ENCODE results near the gene XPNPEP3. TPM values are rescaled to one million over a fixed set of nuclear protein-coding genes. Genes with fewer than 3 reads are reported as not detected.
A peak's percentile ranks its signal among the peaks of the same experiment; 100 is the strongest.
"Not testable (repeated sequence)": the region's sequence is repeated elsewhere in the genome, so short reads cannot be mapped to it uniquely, and the experiment has no call there.

The XPNPEP3 gene
- total and polyA plus RNA-seq, 10 donors, result 3.2 to 22.7 (median 12.7) TPM

DNA sequence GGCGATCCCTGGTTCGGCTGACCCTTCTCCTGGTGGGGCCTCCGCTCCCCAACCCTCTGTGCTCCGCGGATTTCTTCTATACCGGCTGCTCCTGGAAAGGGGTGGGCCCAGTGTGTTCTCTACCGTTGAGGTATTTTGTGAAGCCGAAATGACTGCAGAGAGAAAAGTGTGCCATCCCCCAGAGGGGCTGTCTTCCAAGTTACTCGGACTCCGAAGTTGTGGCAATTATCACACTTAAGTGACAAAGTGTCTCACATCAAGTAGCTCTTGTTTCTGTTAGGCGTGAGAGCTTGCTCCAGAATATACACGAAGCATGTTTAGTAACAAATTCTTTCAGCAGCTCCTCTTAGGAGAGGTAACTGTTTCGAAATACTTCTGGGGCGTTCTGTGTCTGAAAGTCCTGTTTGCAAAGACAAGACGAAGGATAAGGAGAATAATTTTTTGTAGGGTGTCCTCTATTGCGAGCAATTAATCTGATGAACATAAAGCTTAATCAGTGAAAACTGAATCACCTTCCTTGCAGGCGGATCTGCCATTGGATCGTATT is 434 bp downstream of the XPNPEP3 start:
- Histone ChIP-seq H3K9me3 (no peaks in the 10 kb centered on the region), H3K4me1 (peaks cover 38 to 77% (median 56%) of the 10 kb centered on the region in 6 donors), H3K4me3 (peak overlapping the region; percentile 74 to 93 (median 85)), H3K36me3 (peaks cover 0 to 24% (median 0%) of the 10 kb centered on the region in 6 donors), H3K27me3 (replicated peaks in 1 of 7) (no peaks in the 10 kb centered on the region), H3K27ac (peak overlapping the region; percentile 93 to 100 (median 97))
- WGBS, 5 donors, result 6 to 8% (median 7%) methylated on average over 17 to 18 of the region's 18 CpGs
- intact Hi-C loops (cut with DNase I; ENCODE audit: low total_unique reads), result no loop called here
- DNase-seq, result no peak
- TF ChIP-seq POLR2AphosphoS5 (IDR thresholded peaks at IDR 0.05) (no peak), POLR2A (IDR thresholded peaks at IDR 0.05) (no peak)
- TF ChIP-seq, protein P1, sequence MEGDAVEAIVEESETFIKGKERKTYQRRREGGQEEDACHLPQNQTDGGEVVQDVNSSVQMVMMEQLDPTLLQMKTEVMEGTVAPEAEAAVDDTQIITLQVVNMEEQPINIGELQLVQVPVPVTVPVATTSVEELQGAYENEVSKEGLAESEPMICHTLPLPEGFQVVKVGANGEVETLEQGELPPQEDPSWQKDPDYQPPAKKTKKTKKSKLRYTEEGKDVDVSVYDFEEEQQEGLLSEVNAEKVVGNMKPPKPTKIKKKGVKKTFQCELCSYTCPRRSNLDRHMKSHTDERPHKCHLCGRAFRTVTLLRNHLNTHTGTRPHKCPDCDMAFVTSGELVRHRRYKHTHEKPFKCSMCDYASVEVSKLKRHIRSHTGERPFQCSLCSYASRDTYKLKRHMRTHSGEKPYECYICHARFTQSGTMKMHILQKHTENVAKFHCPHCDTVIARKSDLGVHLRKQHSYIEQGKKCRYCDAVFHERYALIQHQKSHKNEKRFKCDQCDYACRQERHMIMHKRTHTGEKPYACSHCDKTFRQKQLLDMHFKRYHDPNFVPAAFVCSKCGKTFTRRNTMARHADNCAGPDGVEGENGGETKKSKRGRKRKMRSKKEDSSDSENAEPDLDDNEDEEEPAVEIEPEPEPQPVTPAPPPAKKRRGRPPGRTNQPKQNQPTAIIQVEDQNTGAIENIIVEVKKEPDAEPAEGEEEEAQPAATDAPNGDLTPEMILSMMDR (IDR thresholded peaks at IDR 0.05 in 8 of 11, conservative IDR thresholded peaks at IDR 0.05 in 3 of 11), result no peak

DNA sequence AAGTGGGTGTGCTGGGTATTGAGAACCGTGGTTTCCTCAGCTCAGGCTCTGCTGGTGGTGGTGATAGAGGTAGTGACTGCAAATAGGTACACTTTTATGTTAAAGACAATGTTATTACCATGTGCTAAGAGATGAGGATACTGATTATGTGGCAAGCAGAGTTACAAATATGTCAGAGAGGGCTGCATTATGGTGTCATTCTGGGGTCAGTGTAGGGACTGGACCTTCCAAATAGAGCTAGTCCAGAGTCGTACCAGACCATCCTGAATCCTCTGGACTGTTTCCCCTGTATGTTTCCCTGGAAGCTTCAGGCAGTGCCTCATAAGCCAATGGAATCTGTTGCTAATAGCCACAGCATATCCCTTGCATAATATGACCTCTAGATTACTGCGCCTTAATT is 5.1 kb downstream of the XPNPEP3 start, which contains the start of gene DNAJB7:
DNAJB7 (minus strand) TSS at position 101 of the 400 bp plus-strand sequence. CDS start 119 bp downstream, outside the sequence.
- H3K4me3 ChIP-seq, result no peak within 1 kb of the TSS
- peaks cover 0 to 25% (median 0%) of the 10 kb centered on the region in 6 donors for H3K36me3 ChIP-seq
- no peak for TF ChIP-seq POLR2AphosphoS5 (IDR thresholded peaks at IDR 0.05)
- H3K4me1 ChIP-seq, result peaks cover 12 to 61% (median 29%) of the 10 kb centered on the region in 6 donors
- H3K27ac ChIP-seq, result no peak within 1 kb of the TSS
- no peaks in the 10 kb centered on the region for H3K9me3 ChIP-seq
- H3K27me3 ChIP-seq (replicated peaks in 1 of 7), result no peaks in the 10 kb centered on the region
- WGBS, 5 donors, result 85 to 96% (median 88%) methylated on average over 3 of the region's 3 CpGs
- intact Hi-C loops (cut with DNase I; ENCODE audit: low total_unique reads), result no loop called here
- DNase-seq, result no peak

DNA sequence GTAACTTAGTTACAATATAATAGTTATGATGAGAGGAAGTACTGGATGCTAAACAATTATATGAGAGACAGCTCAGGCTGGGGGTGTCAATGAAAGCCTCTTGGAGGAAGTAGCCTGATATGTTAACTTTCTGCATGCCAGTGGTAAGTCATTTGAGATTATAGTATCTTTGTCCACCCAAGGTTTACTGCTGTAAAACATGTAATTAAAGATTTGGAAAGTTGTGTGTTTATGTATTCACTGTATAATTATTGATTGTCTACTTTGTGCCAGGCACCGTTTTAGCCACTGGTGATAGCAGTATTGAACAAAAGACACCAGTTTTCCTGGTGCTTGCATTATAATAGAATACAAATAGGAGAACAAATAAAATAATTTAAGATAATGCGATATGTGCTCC is 5.6 kb downstream of the XPNPEP3 start:
- Histone ChIP-seq H3K4me3 (no peak overlapping the region), H3K36me3 (peaks cover 0 to 25% (median 0%) of the 10 kb centered on the region in 6 donors), H3K9me3 (no peaks in the 10 kb centered on the region), H3K27me3 (replicated peaks in 1 of 7) (no peaks in the 10 kb centered on the region), H3K27ac (no peak overlapping the region), H3K4me1 (peaks cover 11 to 56% (median 25%) of the 10 kb centered on the region in 6 donors)
- no peak for TF ChIP-seq POLR2AphosphoS5 (IDR thresholded peaks at IDR 0.05)
- TF ChIP-seq, protein P1 (IDR thresholded peaks at IDR 0.05 in 8 of 11, conservative IDR thresholded peaks at IDR 0.05 in 3 of 11), result no peak
- TF ChIP-seq POLR2A (IDR thresholded peaks at IDR 0.05), result no peak
- no peak for DNase-seq
- intact Hi-C loops (cut with DNase I; ENCODE audit: low total_unique reads), result no loop called here
- WGBS, 5 donors, result 93 to 97% (median 94%) methylated on average over 2 of the region's 2 CpGs

DNA sequence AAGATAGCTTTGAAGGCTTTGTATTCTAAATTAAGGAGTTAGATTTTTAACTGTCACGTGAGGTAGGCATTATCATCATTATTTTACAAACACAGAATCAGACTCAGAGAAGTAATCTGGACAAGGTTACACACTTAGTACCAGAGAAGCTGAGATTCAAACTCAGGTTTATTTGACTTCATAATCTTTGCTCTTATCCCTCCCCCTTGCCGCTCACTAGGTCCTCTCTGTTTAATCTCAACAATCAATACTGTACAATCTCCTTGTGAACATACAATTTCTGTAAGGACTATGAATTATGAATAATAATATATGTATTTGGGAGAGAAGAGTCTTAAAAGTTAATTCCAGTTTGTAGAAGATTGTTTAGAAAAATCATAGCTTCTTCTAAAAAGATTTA is 10.2 kb downstream of the XPNPEP3 start:
- H3K36me3 ChIP-seq, result peaks cover 0 to 32% (median 6%) of the 10 kb centered on the region in 6 donors
- 89 to 97% (median 93%) methylated on average over 2 of the region's 2 CpGs for WGBS, 5 donors

DNA sequence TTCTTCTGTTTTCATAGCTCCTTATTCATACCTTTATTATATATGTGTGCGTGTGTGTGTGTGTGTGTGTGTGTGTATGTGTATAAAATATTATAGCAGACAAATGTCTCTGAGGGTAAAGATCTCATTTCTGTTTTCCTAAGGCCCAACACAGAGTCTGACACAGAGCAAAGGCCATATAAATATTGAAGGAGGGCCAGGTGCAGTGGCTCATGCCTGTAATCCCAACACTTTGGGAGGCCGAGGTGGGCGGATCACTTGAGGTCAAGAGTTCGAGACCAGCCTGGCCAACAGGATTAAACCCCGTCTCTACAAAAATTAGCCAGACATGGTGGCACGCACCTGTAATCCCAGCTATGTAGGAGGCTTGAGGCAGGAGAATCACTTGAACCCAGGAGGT is 11.4 kb downstream of the XPNPEP3 start:
- intact Hi-C loops (cut with DNase I; ENCODE audit: low total_unique reads); H3K9me3 ChIP-seq; H3K27ac ChIP-seq; DNase-seq; H3K27me3 ChIP-seq (replicated peaks in 1 of 7); H3K4me3 ChIP-seq: not testable (repeated sequence)
- 89 to 95% (median 94%) methylated on average over 6 of the region's 6 CpGs for whole genome bisulfite sequencing, 5 donors
- Histone ChIP-seq H3K36me3 (peaks cover 0 to 38% (median 9%) of the 10 kb centered on the region in 6 donors), H3K4me1 (peaks cover 0 to 13% (median 10%) of the 10 kb centered on the region in 6 donors)

More for the DNA sequence above, 10.2 kb downstream of the XPNPEP3 start:
- H3K27ac ChIP-seq, result no peak overlapping the region
- no peaks in the 10 kb centered on the region for H3K9me3 ChIP-seq
- no peak for TF ChIP-seq POLR2AphosphoS5 (IDR thresholded peaks at IDR 0.05)
- TF ChIP-seq, protein P1 (IDR thresholded peaks at IDR 0.05 in 8 of 11, conservative IDR thresholded peaks at IDR 0.05 in 3 of 11), result no peak
- TF ChIP-seq POLR2A (IDR thresholded peaks at IDR 0.05), result no peak
- DNase-seq, result no peak
- H3K4me3 ChIP-seq, result no peak overlapping the region
- peaks cover 0 to 24% (median 10%) of the 10 kb centered on the region in 6 donors for H3K4me1 ChIP-seq
- intact Hi-C loops (cut with DNase I; ENCODE audit: low total_unique reads), result no loop called here
- H3K27me3 ChIP-seq (replicated peaks in 1 of 7), result no peaks in the 10 kb centered on the region

Measured in spleen (tissue), 11 donors.